Measurements from ENCODE around the gene APBA2. TPM values are rescaled to one million over a fixed set of nuclear protein-coding genes. Genes with fewer than 3 reads are reported as not detected.

The APBA2 gene
- total RNA-seq, 1 experiment from 2014 or later, result 11.2 TPM

DNA sequence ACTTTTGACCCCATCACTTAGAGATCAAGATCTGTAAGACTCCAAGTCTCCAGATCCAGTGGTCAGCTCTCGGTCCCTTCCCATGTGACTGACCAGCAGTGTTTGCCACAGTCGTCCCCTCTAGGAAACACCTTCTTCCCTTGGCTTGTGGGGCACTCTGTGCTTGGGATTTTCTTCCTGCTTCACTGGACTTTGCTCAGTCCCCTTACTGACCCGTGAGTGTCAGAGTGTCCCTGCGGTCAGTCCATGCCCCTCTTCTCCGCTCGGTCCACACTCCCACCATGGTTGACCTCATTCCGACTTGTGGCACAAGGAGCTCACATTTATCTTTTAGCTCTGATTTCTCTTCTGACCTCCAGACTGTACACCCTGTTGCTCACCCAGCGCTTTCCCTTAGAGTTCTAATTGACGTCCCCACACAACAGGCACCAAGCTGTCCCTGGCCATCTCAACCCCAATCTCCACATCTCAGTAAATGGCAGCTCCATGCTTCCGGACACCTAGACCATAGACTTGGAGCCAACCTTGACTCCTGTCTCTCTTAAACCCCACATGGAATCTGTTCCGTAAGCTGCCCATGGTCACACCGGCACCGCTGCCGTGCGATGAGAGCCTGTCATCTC, 67.9 kb downstream of the APBA2 start:
- Mint-ChIP-seq H3K9me3 (0 out of 2 replicates have a peak, but pooled peaks cover 3% of the 10 kb centered on the region), H3K27ac (no peak overlapping the region), H3K4me3 (no peak overlapping the region), H3K27me3 (ENCODE audit: low read depth) (no peaks in the 10 kb centered on the region), H3K36me3 (no peaks in the 10 kb centered on the region), H3K4me1 (peaks cover 32% of the 10 kb centered on the region)
- POLR2A ChIA-PET, result no interaction called here
- DNase-seq (ENCODE audit: low spot score) (no peak), ATAC-seq (no peak)
- TF ChIP-seq TP53 (CRISPR knock-in tag; IDR thresholded peaks at IDR 0.05) (no peak), RORB (CRISPR knock-in tag; IDR thresholded peaks at IDR 0.05) (no peak), MXD4 (CRISPR knock-in tag; IDR thresholded peaks at IDR 0.05; ENCODE audit: borderline replicate concordance) (no peak), ZNF232 (CRISPR knock-in tag; IDR thresholded peaks at IDR 0.05) (no peak), FOXK1 (CRISPR knock-in tag; IDR thresholded peaks at IDR 0.05) (no peak), ZNF138 (CRISPR knock-in tag; conservative IDR thresholded peaks at IDR 0.05) (no peak), SOX15 (CRISPR knock-in tag; IDR thresholded peaks at IDR 0.05) (no peak), NR1H2 (CRISPR knock-in tag; IDR thresholded peaks at IDR 0.05) (no peak), ZBTB43 (CRISPR knock-in tag; IDR thresholded peaks at IDR 0.05) (no peak), ZMAT4 (CRISPR knock-in tag; IDR thresholded peaks at IDR 0.05) (no peak), TCF7 (CRISPR knock-in tag; IDR thresholded peaks at IDR 0.05; ENCODE audit: low read depth) (no peak), MLX (CRISPR knock-in tag; IDR thresholded peaks at IDR 0.05) (no peak), IRF1 (CRISPR knock-in tag; IDR thresholded peaks at IDR 0.05) (no peak)
- TF ChIP-seq, protein P1, sequence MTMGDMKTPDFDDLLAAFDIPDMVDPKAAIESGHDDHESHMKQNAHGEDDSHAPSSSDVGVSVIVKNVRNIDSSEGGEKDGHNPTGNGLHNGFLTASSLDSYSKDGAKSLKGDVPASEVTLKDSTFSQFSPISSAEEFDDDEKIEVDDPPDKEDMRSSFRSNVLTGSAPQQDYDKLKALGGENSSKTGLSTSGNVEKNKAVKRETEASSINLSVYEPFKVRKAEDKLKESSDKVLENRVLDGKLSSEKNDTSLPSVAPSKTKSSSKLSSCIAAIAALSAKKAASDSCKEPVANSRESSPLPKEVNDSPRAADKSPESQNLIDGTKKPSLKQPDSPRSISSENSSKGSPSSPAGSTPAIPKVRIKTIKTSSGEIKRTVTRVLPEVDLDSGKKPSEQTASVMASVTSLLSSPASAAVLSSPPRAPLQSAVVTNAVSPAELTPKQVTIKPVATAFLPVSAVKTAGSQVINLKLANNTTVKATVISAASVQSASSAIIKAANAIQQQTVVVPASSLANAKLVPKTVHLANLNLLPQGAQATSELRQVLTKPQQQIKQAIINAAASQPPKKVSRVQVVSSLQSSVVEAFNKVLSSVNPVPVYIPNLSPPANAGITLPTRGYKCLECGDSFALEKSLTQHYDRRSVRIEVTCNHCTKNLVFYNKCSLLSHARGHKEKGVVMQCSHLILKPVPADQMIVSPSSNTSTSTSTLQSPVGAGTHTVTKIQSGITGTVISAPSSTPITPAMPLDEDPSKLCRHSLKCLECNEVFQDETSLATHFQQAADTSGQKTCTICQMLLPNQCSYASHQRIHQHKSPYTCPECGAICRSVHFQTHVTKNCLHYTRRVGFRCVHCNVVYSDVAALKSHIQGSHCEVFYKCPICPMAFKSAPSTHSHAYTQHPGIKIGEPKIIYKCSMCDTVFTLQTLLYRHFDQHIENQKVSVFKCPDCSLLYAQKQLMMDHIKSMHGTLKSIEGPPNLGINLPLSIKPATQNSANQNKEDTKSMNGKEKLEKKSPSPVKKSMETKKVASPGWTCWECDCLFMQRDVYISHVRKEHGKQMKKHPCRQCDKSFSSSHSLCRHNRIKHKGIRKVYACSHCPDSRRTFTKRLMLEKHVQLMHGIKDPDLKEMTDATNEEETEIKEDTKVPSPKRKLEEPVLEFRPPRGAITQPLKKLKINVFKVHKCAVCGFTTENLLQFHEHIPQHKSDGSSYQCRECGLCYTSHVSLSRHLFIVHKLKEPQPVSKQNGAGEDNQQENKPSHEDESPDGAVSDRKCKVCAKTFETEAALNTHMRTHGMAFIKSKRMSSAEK (CRISPR knock-in tag; IDR thresholded peaks at IDR 0.05; ENCODE audit: borderline replicate concordance), result no peak
- TF ChIP-seq, protein P2, sequence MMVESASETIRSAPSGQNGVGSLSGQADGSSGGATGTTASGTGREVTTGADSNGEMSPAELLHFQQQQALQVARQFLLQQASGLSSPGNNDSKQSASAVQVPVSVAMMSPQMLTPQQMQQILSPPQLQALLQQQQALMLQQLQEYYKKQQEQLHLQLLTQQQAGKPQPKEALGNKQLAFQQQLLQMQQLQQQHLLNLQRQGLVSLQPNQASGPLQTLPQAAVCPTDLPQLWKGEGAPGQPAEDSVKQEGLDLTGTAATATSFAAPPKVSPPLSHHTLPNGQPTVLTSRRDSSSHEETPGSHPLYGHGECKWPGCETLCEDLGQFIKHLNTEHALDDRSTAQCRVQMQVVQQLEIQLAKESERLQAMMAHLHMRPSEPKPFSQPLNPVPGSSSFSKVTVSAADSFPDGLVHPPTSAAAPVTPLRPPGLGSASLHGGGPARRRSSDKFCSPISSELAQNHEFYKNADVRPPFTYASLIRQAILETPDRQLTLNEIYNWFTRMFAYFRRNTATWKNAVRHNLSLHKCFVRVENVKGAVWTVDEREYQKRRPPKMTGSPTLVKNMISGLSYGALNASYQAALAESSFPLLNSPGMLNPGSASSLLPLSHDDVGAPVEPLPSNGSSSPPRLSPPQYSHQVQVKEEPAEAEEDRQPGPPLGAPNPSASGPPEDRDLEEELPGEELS (CRISPR knock-in tag; IDR thresholded peaks at IDR 0.05), result no peak
- TF ChIP-seq, protein P3, sequence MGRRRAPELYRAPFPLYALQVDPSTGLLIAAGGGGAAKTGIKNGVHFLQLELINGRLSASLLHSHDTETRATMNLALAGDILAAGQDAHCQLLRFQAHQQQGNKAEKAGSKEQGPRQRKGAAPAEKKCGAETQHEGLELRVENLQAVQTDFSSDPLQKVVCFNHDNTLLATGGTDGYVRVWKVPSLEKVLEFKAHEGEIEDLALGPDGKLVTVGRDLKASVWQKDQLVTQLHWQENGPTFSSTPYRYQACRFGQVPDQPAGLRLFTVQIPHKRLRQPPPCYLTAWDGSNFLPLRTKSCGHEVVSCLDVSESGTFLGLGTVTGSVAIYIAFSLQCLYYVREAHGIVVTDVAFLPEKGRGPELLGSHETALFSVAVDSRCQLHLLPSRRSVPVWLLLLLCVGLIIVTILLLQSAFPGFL (CRISPR knock-in tag; IDR thresholded peaks at IDR 0.05; ENCODE audit: borderline replicate concordance), result no peak
- TF ChIP-seq, protein P4, sequence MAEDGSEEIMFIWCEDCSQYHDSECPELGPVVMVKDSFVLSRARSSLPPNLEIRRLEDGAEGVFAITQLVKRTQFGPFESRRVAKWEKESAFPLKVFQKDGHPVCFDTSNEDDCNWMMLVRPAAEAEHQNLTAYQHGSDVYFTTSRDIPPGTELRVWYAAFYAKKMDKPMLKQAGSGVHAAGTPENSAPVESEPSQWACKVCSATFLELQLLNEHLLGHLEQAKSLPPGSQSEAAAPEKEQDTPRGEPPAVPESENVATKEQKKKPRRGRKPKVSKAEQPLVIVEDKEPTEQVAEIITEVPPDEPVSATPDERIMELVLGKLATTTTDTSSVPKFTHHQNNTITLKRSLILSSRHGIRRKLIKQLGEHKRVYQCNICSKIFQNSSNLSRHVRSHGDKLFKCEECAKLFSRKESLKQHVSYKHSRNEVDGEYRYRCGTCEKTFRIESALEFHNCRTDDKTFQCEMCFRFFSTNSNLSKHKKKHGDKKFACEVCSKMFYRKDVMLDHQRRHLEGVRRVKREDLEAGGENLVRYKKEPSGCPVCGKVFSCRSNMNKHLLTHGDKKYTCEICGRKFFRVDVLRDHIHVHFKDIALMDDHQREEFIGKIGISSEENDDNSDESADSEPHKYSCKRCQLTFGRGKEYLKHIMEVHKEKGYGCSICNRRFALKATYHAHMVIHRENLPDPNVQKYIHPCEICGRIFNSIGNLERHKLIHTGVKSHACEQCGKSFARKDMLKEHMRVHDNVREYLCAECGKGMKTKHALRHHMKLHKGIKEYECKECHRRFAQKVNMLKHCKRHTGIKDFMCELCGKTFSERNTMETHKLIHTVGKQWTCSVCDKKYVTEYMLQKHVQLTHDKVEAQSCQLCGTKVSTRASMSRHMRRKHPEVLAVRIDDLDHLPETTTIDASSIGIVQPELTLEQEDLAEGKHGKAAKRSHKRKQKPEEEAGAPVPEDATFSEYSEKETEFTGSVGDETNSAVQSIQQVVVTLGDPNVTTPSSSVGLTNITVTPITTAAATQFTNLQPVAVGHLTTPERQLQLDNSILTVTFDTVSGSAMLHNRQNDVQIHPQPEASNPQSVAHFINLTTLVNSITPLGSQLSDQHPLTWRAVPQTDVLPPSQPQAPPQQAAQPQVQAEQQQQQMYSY (CRISPR knock-in tag; IDR thresholded peaks at IDR 0.05), result no peak
- TF ChIP-seq, protein P5, sequence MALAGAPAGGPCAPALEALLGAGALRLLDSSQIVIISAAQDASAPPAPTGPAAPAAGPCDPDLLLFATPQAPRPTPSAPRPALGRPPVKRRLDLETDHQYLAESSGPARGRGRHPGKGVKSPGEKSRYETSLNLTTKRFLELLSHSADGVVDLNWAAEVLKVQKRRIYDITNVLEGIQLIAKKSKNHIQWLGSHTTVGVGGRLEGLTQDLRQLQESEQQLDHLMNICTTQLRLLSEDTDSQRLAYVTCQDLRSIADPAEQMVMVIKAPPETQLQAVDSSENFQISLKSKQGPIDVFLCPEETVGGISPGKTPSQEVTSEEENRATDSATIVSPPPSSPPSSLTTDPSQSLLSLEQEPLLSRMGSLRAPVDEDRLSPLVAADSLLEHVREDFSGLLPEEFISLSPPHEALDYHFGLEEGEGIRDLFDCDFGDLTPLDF (CRISPR knock-in tag; IDR thresholded peaks at IDR 0.05), result no peak
- TF ChIP-seq, protein P6, sequence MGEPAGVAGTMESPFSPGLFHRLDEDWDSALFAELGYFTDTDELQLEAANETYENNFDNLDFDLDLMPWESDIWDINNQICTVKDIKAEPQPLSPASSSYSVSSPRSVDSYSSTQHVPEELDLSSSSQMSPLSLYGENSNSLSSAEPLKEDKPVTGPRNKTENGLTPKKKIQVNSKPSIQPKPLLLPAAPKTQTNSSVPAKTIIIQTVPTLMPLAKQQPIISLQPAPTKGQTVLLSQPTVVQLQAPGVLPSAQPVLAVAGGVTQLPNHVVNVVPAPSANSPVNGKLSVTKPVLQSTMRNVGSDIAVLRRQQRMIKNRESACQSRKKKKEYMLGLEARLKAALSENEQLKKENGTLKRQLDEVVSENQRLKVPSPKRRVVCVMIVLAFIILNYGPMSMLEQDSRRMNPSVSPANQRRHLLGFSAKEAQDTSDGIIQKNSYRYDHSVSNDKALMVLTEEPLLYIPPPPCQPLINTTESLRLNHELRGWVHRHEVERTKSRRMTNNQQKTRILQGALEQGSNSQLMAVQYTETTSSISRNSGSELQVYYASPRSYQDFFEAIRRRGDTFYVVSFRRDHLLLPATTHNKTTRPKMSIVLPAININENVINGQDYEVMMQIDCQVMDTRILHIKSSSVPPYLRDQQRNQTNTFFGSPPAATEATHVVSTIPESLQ (CRISPR knock-in tag; IDR thresholded peaks at IDR 0.05), result no peak
- CTCF ChIA-PET, result interaction anchor here (0.8 to 1.4 kb wide), 4 partner anchors 18 to 150 kb away, joined by 3 to 4 read pairs (median 4); no protein-coding TSS in a partner anchor
